Spleen (tissue), 7 donors: ENCODE results near the gene RAP2C.

Experiments used
- POLR2A ChIP-seq, 3 donors: fragments of 450-650 bp; IDR thresholded peaks; one replicate each; pipeline ENCODE4 v1.5.1; 2017; ENCODE audit warnings: antibody characterized with exemption in 3 of 3, mild to moderate bottlenecking in 1 of 3
- TF ChIP-seq, protein P1 (sequence below), 11 experiments: fragments of 200-600 bp in 7 of 11; fragments of 450-650 bp in 4 of 11; sonication (generic) in 4 of 11; IDR thresholded peaks in 8 of 11; conservative IDR thresholded peaks in 3 of 11; 1 replicate in 7 of 11; 2 replicates in 4 of 11; pipeline versions ENCODE4 v1.4.0 to v1.8.0; 2016 to 2021; ENCODE audit warnings: antibody characterized with exemption in 11 of 11, inconsistent platforms in 4 of 11, mild to moderate bottlenecking in 1 of 11
- donor health status: DM: no; HTN: no; CAD: no; lungs with moderate emphysema.
- donor health status: DM: no; HTN: no; CAD: no.
- donor health status: DM: no; HTN: no; CAD: no.

DNA sequence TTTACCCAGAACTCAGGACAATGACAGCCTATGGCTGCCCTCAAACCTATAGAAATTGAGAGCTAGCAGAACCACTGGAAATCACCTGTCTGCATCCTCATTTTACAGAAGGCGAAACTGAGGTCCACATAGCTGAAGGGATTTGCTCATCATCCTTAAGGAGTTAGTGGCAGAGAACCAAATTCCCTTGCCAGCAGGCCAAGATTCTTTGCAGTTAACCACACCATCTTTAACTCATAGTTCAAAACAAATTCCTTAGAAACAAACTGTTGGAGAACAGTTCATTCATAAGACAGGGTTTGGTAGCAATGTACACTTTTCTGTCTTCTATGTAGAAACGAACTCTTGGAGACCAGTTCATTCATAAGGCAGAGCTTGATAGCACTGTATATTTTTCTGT, 37.9 kb upstream of the RAP2C start:
- TF ChIP-seq, protein P1, sequence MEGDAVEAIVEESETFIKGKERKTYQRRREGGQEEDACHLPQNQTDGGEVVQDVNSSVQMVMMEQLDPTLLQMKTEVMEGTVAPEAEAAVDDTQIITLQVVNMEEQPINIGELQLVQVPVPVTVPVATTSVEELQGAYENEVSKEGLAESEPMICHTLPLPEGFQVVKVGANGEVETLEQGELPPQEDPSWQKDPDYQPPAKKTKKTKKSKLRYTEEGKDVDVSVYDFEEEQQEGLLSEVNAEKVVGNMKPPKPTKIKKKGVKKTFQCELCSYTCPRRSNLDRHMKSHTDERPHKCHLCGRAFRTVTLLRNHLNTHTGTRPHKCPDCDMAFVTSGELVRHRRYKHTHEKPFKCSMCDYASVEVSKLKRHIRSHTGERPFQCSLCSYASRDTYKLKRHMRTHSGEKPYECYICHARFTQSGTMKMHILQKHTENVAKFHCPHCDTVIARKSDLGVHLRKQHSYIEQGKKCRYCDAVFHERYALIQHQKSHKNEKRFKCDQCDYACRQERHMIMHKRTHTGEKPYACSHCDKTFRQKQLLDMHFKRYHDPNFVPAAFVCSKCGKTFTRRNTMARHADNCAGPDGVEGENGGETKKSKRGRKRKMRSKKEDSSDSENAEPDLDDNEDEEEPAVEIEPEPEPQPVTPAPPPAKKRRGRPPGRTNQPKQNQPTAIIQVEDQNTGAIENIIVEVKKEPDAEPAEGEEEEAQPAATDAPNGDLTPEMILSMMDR (IDR thresholded peaks at IDR 0.05 in 8 of 11, conservative IDR thresholded peaks at IDR 0.05 in 3 of 11): no peak
- TF ChIP-seq POLR2A (IDR thresholded peaks at IDR 0.05): no peak
